GM23248 (cell line): ENCODE results near the gene WDR7. TPM values are rescaled to one million over a fixed set of nuclear protein-coding genes. Genes with fewer than 3 reads are reported as not detected.

Experiments used
- DNase-seq: peaks from one replicate; pipeline ENCODE4 v3.0.0-alpha.2; 2015
- H2AFZ ChIP-seq: fragments of 200-600 bp; sonication (generic); 2 replicates; pipeline ENCODE4 v1.6.1; 2016; ENCODE audit warnings: antibody characterized with exemption
- H3F3A ChIP-seq: fragments of 200-600 bp; sonication (generic); 2 replicates; pipeline ENCODE4 v1.6.1; 2016; ENCODE audit warnings: mild to moderate bottlenecking, antibody characterized with exemption, mixed run types; ENCODE audit not compliant: insufficient read depth
- H3K27ac ChIP-seq: fragments of 200-600 bp; sonication (generic); 2 replicates; pipeline ENCODE4 v1.5.1; 2016; ENCODE audit warnings: mild to moderate bottlenecking
- H3K27me3 ChIP-seq: fragments of 200-600 bp; sonication (generic); replicated peaks from 2 replicates; pipeline ENCODE4 v1.6.1; 2016; ENCODE audit warnings: mild to moderate bottlenecking; ENCODE audit not compliant: insufficient read depth
- H3K36me3 ChIP-seq: fragments of 200-600 bp; sonication (generic); 2 replicates; pipeline ENCODE4 v1.6.1; 2016; ENCODE audit warnings: low read depth, mild to moderate bottlenecking
- H3K4me1 ChIP-seq: fragments of 200-600 bp; sonication (generic); 2 replicates; pipeline ENCODE4 v1.6.1; 2016; ENCODE audit warnings: mild to moderate bottlenecking; ENCODE audit not compliant: insufficient read depth
- H3K4me2 ChIP-seq: fragments of 200-600 bp; sonication (generic); one replicate; pipeline ENCODE4 v1.6.1; 2016; ENCODE audit warnings: mild to moderate bottlenecking; ENCODE audit not compliant: unreplicated experiment
- H3K4me3 ChIP-seq: fragments of 200-600 bp; sonication (generic); 2 replicates; pipeline ENCODE4 v1.5.1; 2016; ENCODE audit warnings: mild to moderate bottlenecking
- H3K79me2 ChIP-seq: fragments of 200-600 bp; sonication (generic); 2 replicates; pipeline ENCODE4 v1.6.1; 2016; ENCODE audit warnings: mild to moderate bottlenecking; ENCODE audit not compliant: insufficient read depth
- H3K9ac ChIP-seq: fragments of 200-600 bp; sonication (generic); 2 replicates; pipeline ENCODE4 v1.6.1; 2016; ENCODE audit warnings: mild to moderate bottlenecking
- H3K9me2 ChIP-seq: fragments of 200-600 bp; sonication (generic); 2 replicates; pipeline ENCODE4 v1.6.1; 2016; ENCODE audit warnings: mixed run types, mild to moderate bottlenecking, moderate library complexity; ENCODE audit not compliant: insufficient read depth
- H3K9me3 ChIP-seq: fragments of 200-600 bp; sonication (generic); one replicate; pipeline ENCODE4 v1.6.1; 2017; ENCODE audit warnings: low read depth
- H4K20me1 ChIP-seq: fragments of 200-600 bp; sonication (generic); 2 replicates; pipeline ENCODE4 v1.6.0; 2016; ENCODE audit not compliant: insufficient read depth
- EZH2 ChIP-seq: fragments of 200-600 bp; sonication (generic); IDR thresholded peaks from 2 replicates; pipeline ENCODE4 v1.6.1; 2018; ENCODE audit warnings: antibody characterized with exemption, mild to moderate bottlenecking; ENCODE audit not compliant: insufficient read depth, poor library complexity, severe bottlenecking
- EZH2phosphoT487 ChIP-seq: fragments of 200-600 bp; sonication (generic); IDR thresholded peaks from 2 replicates; pipeline ENCODE4 v1.6.1; 2018; ENCODE audit warnings: antibody characterized with exemption, moderate library complexity, mild to moderate bottlenecking, low read depth; ENCODE audit not compliant: insufficient read depth
- WGBS, 2 experiments: methylation state at CpG; one replicate each; pipeline ENCODE4 v1.1.6; 2015 to 2017; ENCODE audit warnings: low lambda C conversion rate in 2 of 2, low coverage in 1 of 2; ENCODE audit errors: missing lambda C conversion rate in 2 of 2; 5-methylcytosine and 5-hydroxymethylcytosine counted together
- in situ Hi-C: fragments of 300-500 bp; cut with MboI; formaldehyde crosslinking; loops from 2 replicates; pipeline ENCODE4 v1.15.0; 2020
- polyA plus RNA-seq: library from polyadenylated mRNA; unstranded; fragments of >200 nt; fragmentation: Nextera tagmentation; extraction: Ambion mirVana; gene quantifications from 2 replicates; pipeline ENCODE4 v1.2.1, GENCODE V29; 2016
- total RNA-seq: library from RNA; depleted of rRNA; stranded (reverse); fragments of >200 nt; shearing (Covaris generic); gene quantifications from 2 replicates; pipeline ENCODE4 v1.2.3, GENCODE V29; 2014

WDR7 gene
- total and polyA plus RNA-seq, 2 experiments from 2014 or later = 6.7 to 8.3 TPM

- no peak for TF ChIP-seq EZH2
- TF ChIP-seq EZH2phosphoT487 = no peak
- Histone ChIP-seq H3K4me2 (no peak overlapping the region), H3K4me1 (0 out of 2 replicates have a peak, but pooled peaks cover 4% of the 10 kb centered on the region), H3K27me3 (no peaks in the 10 kb centered on the region), H3K9me3 (no peaks in the 10 kb centered on the region), H2AFZ (no peak overlapping the region), H3K79me2 (no peaks in the 10 kb centered on the region), H3K9me2 (no peaks in the 10 kb centered on the region), H3K27ac (no peak overlapping the region), H3K4me3 (no peak overlapping the region), H3K9ac (no peak overlapping the region), H3F3A (no peaks in the 10 kb centered on the region), H3K36me3 (peaks cover 8% of the 10 kb centered on the region; the same call in 1 of the 2 replicates), H4K20me1 (no peaks in the 10 kb centered on the region)
- no peak for DNase-seq
- in situ Hi-C loops = no loop called here
- WGBS, 2 experiments = 32 to 34% methylated on average over 3 of the region's 3 CpGs
Measured at GRCh38 chr18:57023275-57023882, 372.2 kb downstream of the WDR7 start.

GRCh38 chr18:57025540-57025939, 374.4 kb downstream of the WDR7 start:
- H3F3A ChIP-seq = no peaks in the 10 kb centered on the region
- in situ Hi-C loops = no loop called here
- no peaks in the 10 kb centered on the region for H3K9me3 ChIP-seq
- no peak for TF ChIP-seq EZH2
- H3K9me2 ChIP-seq = no peaks in the 10 kb centered on the region
- H3K9ac ChIP-seq = no peak overlapping the region
- H4K20me1 ChIP-seq = no peaks in the 10 kb centered on the region
- 0 out of 2 replicates have a peak, but pooled peaks cover 4% of the 10 kb centered on the region for H3K4me1 ChIP-seq
- H2AFZ ChIP-seq = no peak overlapping the region
- peaks cover 8% of the 10 kb centered on the region; the same call in 1 of the 2 replicates for H3K36me3 ChIP-seq
- no peak overlapping the region for H3K4me3 ChIP-seq
- no peak overlapping the region for H3K27ac ChIP-seq
- no peak overlapping the region for H3K4me2 ChIP-seq
- no peaks in the 10 kb centered on the region for H3K79me2 ChIP-seq
- 87 to 89% methylated on average over 4 of the region's 4 CpGs for WGBS, 2 experiments
- DNase-seq = no peak
- no peaks in the 10 kb centered on the region for H3K27me3 ChIP-seq

- H3K79me2 ChIP-seq = no peaks in the 10 kb centered on the region
- in situ Hi-C loops = no loop called here
- no peaks in the 10 kb centered on the region for H3F3A ChIP-seq
- no peaks in the 10 kb centered on the region for H3K9me2 ChIP-seq
- no peaks in the 10 kb centered on the region for H3K27me3 ChIP-seq
- no peak overlapping the region for H3K4me2 ChIP-seq
- DNase-seq = peak; percentile 38
- H2AFZ ChIP-seq = no peak overlapping the region
- 93 to 100% methylated on average over 2 of the region's 2 CpGs for WGBS, 2 experiments
- H3K36me3 ChIP-seq = peaks cover 8% of the 10 kb centered on the region; the same call in 1 of the 2 replicates
- H3K27ac ChIP-seq = no peak overlapping the region
- H3K4me1 ChIP-seq = 0 out of 2 replicates have a peak, but pooled peaks cover 4% of the 10 kb centered on the region
- TF ChIP-seq EZH2 = no peak
- TF ChIP-seq EZH2phosphoT487 = no peak
- H3K9ac ChIP-seq = no peak overlapping the region
- H3K4me3 ChIP-seq = no peak overlapping the region
- no peaks in the 10 kb centered on the region for H4K20me1 ChIP-seq
- H3K9me3 ChIP-seq = no peaks in the 10 kb centered on the region
Measured at GRCh38 chr18:57026316-57026715, 375.2 kb downstream of the WDR7 start.

- DNase-seq = no peak
- Histone ChIP-seq H3K9ac (no peak overlapping the region), H3K79me2 (no peaks in the 10 kb centered on the region), H2AFZ (no peak overlapping the region), H3K4me2 (no peak overlapping the region), H3K36me3 (peaks cover 8% of the 10 kb centered on the region; the same call in 1 of the 2 replicates), H3K9me2 (no peaks in the 10 kb centered on the region), H3K4me1 (0 out of 2 replicates have a peak, but pooled peaks cover 4% of the 10 kb centered on the region), H3F3A (no peaks in the 10 kb centered on the region), H3K4me3 (no peak overlapping the region), H3K9me3 (no peaks in the 10 kb centered on the region), H3K27me3 (no peaks in the 10 kb centered on the region), H4K20me1 (no peaks in the 10 kb centered on the region), H3K27ac (no peak overlapping the region)
- WGBS, 2 experiments = 87 to 90% methylated on average over 15 of the region's 15 CpGs
- in situ Hi-C loops = no loop called here
- TF ChIP-seq EZH2phosphoT487 (no peak), EZH2 (no peak)
Measured at GRCh38 chr18:57027190-57027708, 376.1 kb downstream of the WDR7 start.
